HEK293T (cell line): Measurements from ENCODE around the gene RARG.

Experiments
- CTCF ChIA-PET: fragments of 350-600 bp; formaldehyde crosslinking; extraction: SDS; loops from one replicate; lab custom pipeline; 2021; ENCODE audit warnings: antibody characterized with exemption, inconsistent platforms; lab: Yijun Ruan, JAX
- POLR2A ChIA-PET: fragments of 350-600 bp; formaldehyde crosslinking; extraction: SDS; loops from one replicate; lab custom pipeline; 2020; ENCODE audit warnings: antibody characterized with exemption, inconsistent platforms; lab: Yijun Ruan, JAX
- DNase-seq: peaks from one replicate; pipeline ENCODE4 v3.0.0; 2012; ENCODE audit warnings: mixed read lengths; ENCODE audit errors: extremely low spot score
- ARNT ChIP-seq: fragments of 450-650 bp; IDR thresholded peaks from 2 replicates; pipeline ENCODE4 v1.6.1; 2017; ENCODE audit warnings: mild to moderate bottlenecking
- BHLHE40 ChIP-seq: fragments of 450-650 bp; IDR thresholded peaks from 2 replicates; pipeline ENCODE4 v1.6.1; 2016; ENCODE audit warnings: mild to moderate bottlenecking, moderate library complexity, borderline replicate concordance
- CTBP1 ChIP-seq: fragments of 450-650 bp; IDR thresholded peaks from 2 replicates; pipeline ENCODE4 v1.6.1; 2016; ENCODE audit warnings: borderline replicate concordance
- ELF4 ChIP-seq: fragments of 450-650 bp; IDR thresholded peaks from 2 replicates; pipeline ENCODE4 v1.6.1; 2017; ENCODE audit warnings: antibody characterized with exemption
- FOXA1 ChIP-seq: fragments of 450-650 bp; IDR thresholded peaks from 2 replicates; pipeline ENCODE4 v1.6.1; 2016; ENCODE audit warnings: mild to moderate bottlenecking
- FOXK2 ChIP-seq: fragments of 450-650 bp; IDR thresholded peaks from 2 replicates; pipeline ENCODE4 v1.6.1; 2016; ENCODE audit warnings: mild to moderate bottlenecking
- FOXM1 ChIP-seq: fragments of 450-650 bp; IDR thresholded peaks from 2 replicates; pipeline ENCODE4 v1.6.1; 2017; ENCODE audit warnings: mild to moderate bottlenecking, borderline replicate concordance
- HDGF ChIP-seq: fragments of 450-650 bp; IDR thresholded peaks from 2 replicates; pipeline ENCODE4 v1.6.1; 2017; ENCODE audit warnings: antibody characterized with exemption, borderline replicate concordance
- L3MBTL2 ChIP-seq: fragments of 450-650 bp; conservative IDR thresholded peaks from 2 replicates; pipeline ENCODE4 v1.6.1; 2016; ENCODE audit warnings: mild to moderate bottlenecking
- LEF1 ChIP-seq: fragments of 450-650 bp; IDR thresholded peaks from 2 replicates; pipeline ENCODE4 v1.6.1; 2017; ENCODE audit warnings: mild to moderate bottlenecking, borderline replicate concordance
- NFRKB ChIP-seq: fragments of 450-650 bp; IDR thresholded peaks from 2 replicates; pipeline ENCODE4 v1.6.1; 2016; ENCODE audit warnings: mild to moderate bottlenecking, moderate library complexity
- SP1 ChIP-seq: fragments of 450-650 bp; IDR thresholded peaks from 2 replicates; pipeline ENCODE4 v1.6.1; 2017
- SUZ12 ChIP-seq: fragments of 450-650 bp; IDR thresholded peaks from 2 replicates; pipeline ENCODE4 v1.6.1; 2016; ENCODE audit warnings: mild to moderate bottlenecking
- TARDBP ChIP-seq: fragments of 450-650 bp; IDR thresholded peaks from 2 replicates; pipeline ENCODE4 v1.6.1; 2016
- ZNF384 ChIP-seq: fragments of 450-650 bp; IDR thresholded peaks from 2 replicates; pipeline ENCODE4 v1.6.1; 2016
- TF ChIP-seq, protein P1 (sequence below): fragments of 450-650 bp; IDR thresholded peaks from 2 replicates; pipeline ENCODE4 v1.6.1; 2016

The RARG gene

GRCh38 chr12:53227341-53227740 is 4.7 kb downstream of the RARG start:
- DNase-seq: no peak
- POLR2A ChIA-PET: no interaction called here
- TF ChIP-seq, protein P1, sequence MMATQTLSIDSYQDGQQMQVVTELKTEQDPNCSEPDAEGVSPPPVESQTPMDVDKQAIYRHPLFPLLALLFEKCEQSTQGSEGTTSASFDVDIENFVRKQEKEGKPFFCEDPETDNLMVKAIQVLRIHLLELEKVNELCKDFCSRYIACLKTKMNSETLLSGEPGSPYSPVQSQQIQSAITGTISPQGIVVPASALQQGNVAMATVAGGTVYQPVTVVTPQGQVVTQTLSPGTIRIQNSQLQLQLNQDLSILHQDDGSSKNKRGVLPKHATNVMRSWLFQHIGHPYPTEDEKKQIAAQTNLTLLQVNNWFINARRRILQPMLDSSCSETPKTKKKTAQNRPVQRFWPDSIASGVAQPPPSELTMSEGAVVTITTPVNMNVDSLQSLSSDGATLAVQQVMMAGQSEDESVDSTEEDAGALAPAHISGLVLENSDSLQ: no peak
- TF ChIP-seq L3MBTL2 (no peak), SP1 (no peak), HDGF (no peak), ZNF384 (no peak), ELF4 (no peak), FOXK2 (no peak)
- CTCF ChIA-PET: no interaction called here

- POLR2A ChIA-PET: no interaction called here
- DNase-seq: no peak
- CTCF ChIA-PET: no interaction called here
- TF ChIP-seq TARDBP (no peak), SUZ12 (no peak), FOXA1 (no peak), HDGF (no peak), BHLHE40 (no peak), ELF4 (no peak), ARNT (no peak), CTBP1 (no peak), LEF1 (no peak), FOXM1 (no peak)
- TF ChIP-seq, protein P1: no peak
Observed at GRCh38 chr12:53226815-53227214, 5.2 kb downstream of the RARG start.

DNA sequence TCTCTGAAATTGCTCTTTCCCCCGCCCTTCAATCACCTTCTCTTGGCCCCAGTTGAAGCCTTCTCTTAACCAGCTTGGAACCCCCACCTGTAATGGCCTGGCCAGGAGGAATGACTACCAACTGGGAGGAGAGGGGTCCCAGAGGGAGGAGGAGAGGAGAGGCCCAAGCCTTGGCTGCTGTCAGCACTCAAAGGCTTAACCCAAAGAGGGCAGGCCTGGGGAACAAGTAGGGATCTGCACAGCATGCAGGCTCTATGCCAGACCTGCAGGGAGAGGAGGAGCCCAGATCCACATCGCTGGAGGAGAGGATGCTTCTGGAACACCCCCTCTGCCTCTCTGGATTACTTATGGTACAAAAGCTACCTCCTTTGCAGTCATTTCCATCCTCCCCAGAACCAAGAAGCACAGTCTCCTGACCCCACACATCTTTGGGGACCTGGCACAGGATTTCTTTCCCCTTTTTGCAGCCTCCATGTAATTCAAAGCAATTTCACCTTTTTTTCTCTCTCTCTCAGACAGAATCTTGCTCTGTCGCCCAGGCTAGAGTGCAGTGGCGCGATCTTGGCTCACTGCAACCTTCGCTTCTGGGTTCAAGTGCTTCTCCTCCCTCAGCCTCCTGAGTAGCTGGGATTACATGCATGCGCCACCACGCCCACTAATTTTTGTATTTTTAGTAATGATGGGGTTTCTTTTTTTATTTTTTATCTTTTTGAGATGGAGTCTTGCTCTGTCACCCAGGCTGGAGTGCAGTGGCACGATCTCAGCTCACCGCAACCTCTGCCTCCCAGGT is 6.2 kb downstream of the RARG start:
- no peak for TF ChIP-seq FOXM1
- DNase-seq: no peak
- CTCF ChIA-PET: no interaction called here
- POLR2A ChIA-PET: no interaction called here

DNA sequence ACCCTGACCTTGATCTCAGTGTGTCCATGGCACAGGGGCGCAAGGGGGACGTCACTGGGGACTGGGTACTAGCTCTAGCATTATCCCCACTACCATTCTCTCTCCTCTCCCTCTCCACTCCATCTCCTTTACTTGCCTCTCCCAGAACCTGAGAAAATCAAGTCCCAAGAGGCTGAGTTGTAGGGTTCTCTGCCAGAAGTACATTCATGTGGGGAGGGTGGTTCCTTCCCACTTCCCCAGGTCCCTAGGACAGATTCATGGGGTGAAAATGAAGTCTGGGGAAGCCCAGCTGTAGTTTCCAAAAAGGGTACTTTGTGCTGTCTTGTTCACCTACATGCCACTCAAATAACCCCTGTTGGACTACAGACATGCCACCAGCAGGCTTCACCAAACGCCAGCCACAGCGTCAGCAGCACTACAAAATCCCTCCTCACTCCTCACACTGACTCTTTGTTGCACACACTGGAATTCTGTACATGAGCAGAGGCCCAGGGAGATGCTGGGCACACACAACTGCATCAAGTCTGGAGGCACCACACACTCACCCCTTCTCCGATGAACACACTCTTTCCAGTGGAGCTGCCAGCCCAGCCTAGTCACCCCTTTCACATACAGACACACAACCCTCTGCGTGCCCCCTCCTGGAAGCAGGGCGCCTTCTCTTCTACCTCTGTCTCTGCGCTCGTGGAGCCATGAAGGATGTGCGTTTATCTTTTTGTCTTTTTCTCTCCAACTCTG is 6.9 kb downstream of the RARG start:
- TF ChIP-seq FOXK2 (no peak), ARNT (no peak), ELF4 (no peak), NFRKB (no peak), ZNF384 (no peak), FOXA1 (no peak), TARDBP (no peak), L3MBTL2 (no peak), HDGF (no peak), CTBP1 (no peak), BHLHE40 (no peak), SUZ12 (no peak), FOXM1 (no peak), LEF1 (no peak), SP1 (no peak)
- TF ChIP-seq, protein P1: no peak
- DNase-seq: no peak
- CTCF ChIA-PET: no interaction called here
- POLR2A ChIA-PET: no interaction called here

DNA sequence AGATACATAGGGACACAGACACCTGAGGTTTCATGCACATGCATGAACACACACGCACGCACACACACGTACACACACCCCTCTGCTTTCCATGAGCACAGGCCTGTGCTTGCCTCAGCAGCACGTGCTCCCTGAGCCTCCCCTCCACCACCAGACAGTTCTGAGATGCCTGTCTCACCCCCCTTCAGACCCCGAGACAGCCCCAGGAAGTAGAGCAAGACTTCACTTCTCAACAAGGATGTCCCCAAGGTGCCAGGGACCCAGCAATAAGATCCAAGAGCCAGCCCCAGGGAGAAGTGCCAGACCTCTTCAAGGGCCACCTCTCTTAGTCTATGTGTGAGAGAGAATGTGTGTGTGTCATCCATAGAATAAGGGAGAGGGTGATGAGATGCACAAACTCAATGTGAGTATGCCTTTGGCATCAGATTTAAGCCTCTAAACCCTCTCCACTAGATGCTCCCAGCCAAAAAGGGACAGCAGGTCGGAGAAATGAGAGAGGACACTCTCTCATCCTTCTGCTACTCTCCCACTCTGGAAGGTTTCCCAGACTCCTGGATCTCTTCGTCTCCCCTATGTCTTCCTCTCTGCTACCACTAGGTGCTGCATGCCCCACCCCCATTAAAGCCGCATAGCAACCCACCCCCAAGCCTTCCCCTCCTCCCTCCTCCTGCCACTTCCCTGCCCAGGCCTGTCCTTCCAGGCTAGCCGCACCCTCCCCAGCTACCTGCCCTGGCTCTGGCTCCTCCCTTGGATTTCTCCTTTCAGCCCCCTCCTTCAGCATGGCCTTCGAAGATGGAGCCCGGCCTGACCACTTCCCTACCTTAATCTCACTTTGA is 7.7 kb downstream of the RARG start:
- ChIA-PET CTCF (interaction anchor here (0.6 kb wide), 1 partner anchor 44 kb away, joined by 5 read pairs; the partner anchor contains the start of gene ESPL1), POLR2A (interaction anchor here (1.1 kb wide), 1 partner anchor 44 kb away, joined by 4 read pairs; the partner anchor contains the start of gene ESPL1)
- no peak for DNase-seq
- TF ChIP-seq FOXA1 (no peak), HDGF (no peak), L3MBTL2 (no peak), SP1 (no peak), ARNT (no peak)
